ENCODE data around the gene SATB1. TPM values are rescaled to one million over a fixed set of nuclear protein-coding genes. Genes with fewer than 3 reads are reported as not detected.

The SATB1 gene
- total RNA-seq, 1 donor from 2014 or later, result 22.1 TPM

DNA sequence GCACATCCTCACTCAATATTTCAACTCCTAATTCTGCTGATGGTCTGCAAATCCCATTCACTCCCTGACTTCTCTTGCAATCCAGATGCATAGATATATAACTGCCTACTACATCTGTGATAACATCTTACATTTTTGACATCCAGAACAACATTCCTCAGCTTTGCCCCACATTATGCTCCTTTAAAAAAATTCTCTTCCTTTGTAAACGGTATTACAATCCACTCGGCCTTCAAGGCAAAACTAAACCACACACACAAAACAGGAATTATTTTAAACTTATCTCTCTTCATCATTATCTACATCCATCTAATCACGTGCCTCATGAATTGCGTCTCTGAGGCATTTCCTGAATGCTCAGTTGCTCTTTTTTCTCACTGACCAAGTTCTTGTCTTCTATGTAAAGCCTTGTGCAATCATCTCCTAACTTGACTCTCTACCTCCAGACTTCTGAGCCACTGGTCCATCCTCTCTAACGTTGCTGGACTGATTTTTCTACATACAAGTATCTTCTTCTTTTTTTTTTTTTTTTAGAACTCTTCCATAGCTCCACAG is 117.0 kb downstream of the SATB1 start:
- no peaks in the 10 kb centered on the region for H3K9me3 Mint-ChIP-seq
- no peaks in the 10 kb centered on the region for H3K36me3 Mint-ChIP-seq (ENCODE audit: low read depth)
- H3K27ac Mint-ChIP-seq (ENCODE audit: unreplicated experiment), result peak overlapping the region; percentile 46
- H3K27me3 Mint-ChIP-seq (ENCODE audit: low read depth), result no peaks in the 10 kb centered on the region
- DNase-seq (ENCODE audit: low read depth, low spot score), result no peak
- no peaks in the 10 kb centered on the region for H3K4me1 Mint-ChIP-seq
- TF ChIP-seq, protein P1, sequence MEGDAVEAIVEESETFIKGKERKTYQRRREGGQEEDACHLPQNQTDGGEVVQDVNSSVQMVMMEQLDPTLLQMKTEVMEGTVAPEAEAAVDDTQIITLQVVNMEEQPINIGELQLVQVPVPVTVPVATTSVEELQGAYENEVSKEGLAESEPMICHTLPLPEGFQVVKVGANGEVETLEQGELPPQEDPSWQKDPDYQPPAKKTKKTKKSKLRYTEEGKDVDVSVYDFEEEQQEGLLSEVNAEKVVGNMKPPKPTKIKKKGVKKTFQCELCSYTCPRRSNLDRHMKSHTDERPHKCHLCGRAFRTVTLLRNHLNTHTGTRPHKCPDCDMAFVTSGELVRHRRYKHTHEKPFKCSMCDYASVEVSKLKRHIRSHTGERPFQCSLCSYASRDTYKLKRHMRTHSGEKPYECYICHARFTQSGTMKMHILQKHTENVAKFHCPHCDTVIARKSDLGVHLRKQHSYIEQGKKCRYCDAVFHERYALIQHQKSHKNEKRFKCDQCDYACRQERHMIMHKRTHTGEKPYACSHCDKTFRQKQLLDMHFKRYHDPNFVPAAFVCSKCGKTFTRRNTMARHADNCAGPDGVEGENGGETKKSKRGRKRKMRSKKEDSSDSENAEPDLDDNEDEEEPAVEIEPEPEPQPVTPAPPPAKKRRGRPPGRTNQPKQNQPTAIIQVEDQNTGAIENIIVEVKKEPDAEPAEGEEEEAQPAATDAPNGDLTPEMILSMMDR (conservative IDR thresholded peaks at IDR 0.05), result no peak
- no peak overlapping the region for H3K4me3 Mint-ChIP-seq

DNA sequence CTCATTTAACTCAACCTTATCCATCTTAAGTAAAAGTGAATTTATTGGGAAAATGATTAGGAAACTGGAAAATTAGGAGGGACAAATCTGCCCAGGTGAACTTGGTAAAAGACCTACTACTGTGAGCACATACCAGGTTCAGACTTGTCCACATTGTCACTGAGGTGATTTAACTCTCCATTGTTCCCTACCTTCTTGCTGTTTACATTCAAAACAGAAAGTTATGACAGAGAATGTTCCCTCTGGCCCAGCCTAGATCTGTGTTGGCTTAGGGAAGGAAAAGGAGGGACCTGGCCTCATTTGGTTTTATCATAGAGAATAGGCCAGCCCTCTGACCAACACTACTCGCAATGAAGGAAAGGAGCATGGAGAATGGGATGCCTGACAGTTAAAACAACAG is 117.6 kb downstream of the SATB1 start:
- TF ChIP-seq, protein P1 (conservative IDR thresholded peaks at IDR 0.05), result no peak
- no peak for DNase-seq (ENCODE audit: low read depth, low spot score)
- Mint-ChIP-seq H3K4me3 (no peak overlapping the region), H3K9me3 (no peaks in the 10 kb centered on the region), H3K27me3 (ENCODE audit: low read depth) (no peaks in the 10 kb centered on the region), H3K4me1 (no peaks in the 10 kb centered on the region), H3K27ac (ENCODE audit: unreplicated experiment) (no peak overlapping the region), H3K36me3 (ENCODE audit: low read depth) (no peaks in the 10 kb centered on the region)

DNA sequence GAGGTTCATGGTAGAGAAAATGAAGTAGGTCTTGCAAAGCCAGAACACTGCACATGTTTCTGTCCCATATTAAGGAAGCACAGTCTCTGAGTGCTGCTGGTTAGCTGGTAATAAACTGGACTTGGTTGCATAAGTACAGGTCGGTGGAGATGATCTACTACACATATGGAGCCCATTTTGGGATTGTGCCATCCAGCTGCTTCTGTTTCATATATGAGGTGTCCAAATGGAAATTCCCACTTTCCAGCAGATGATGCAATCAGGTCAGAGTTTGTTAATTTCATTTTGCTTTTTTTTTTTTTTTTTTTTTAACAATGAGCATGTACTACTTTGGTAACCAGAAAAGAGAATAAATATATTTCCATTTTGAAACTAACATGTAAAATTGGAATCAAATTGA is 122.6 kb downstream of the SATB1 start:
- no peak overlapping the region for H3K4me3 Mint-ChIP-seq
- no peaks in the 10 kb centered on the region for H3K27me3 Mint-ChIP-seq (ENCODE audit: low read depth)
- H3K9me3 Mint-ChIP-seq, result peaks cover 10% of the 10 kb centered on the region
- no peak for DNase-seq (ENCODE audit: low read depth, low spot score)
- H3K4me1 Mint-ChIP-seq, result no peaks in the 10 kb centered on the region
- TF ChIP-seq, protein P1 (conservative IDR thresholded peaks at IDR 0.05), result no peak
- H3K27ac Mint-ChIP-seq (ENCODE audit: unreplicated experiment), result no peak overlapping the region
- peaks cover 10% of the 10 kb centered on the region for H3K36me3 Mint-ChIP-seq (ENCODE audit: low read depth)

DNA sequence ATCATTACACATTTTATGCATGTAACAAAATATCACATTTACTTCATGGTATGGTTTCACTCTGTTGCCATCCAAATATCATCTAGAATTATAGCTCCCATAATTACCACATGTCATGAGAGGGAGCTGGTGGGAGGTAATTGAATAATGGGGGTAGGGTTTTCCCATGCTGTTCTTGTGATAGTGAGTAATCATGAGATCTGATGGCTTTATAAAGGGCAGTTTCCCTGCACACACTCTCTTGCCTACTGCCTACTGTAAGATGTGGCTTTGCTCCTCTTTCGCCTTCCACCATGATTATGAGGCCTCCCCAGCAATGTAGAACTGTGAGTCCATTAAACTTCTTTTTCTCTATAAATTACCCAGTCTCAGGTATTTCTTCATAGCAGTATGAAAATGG is 123.4 kb downstream of the SATB1 start:
- Mint-ChIP-seq H3K9me3 (peaks cover 16% of the 10 kb centered on the region), H3K27me3 (ENCODE audit: low read depth) (no peaks in the 10 kb centered on the region), H3K4me3 (no peak overlapping the region), H3K4me1 (no peaks in the 10 kb centered on the region), H3K27ac (ENCODE audit: unreplicated experiment) (no peak overlapping the region), H3K36me3 (ENCODE audit: low read depth) (peaks cover 17% of the 10 kb centered on the region)
- TF ChIP-seq, protein P1 (conservative IDR thresholded peaks at IDR 0.05), result no peak
- no peak for DNase-seq (ENCODE audit: low read depth, low spot score)

DNA sequence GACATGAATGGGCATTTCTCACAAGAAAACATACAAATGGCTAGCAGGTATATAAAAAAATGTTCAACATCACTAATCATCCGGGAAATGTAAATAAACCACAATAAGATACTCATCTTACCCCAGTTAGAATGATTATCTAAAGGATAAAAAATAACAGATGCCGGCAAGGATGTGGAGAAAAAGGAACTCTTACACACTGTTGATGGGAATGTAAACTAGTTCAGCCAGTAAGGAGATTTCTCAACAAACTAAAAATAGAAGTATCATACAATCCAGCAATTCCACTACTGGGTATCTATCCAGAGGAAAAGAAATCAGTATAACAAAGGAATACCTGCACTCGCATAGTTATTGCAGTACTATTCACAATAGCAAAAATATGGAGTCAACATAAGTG is 124.2 kb downstream of the SATB1 start:
- Mint-ChIP-seq H3K4me3 (no peak overlapping the region), H3K27me3 (ENCODE audit: low read depth) (no peaks in the 10 kb centered on the region), H3K36me3 (ENCODE audit: low read depth) (peaks cover 20% of the 10 kb centered on the region), H3K27ac (ENCODE audit: unreplicated experiment) (no peak overlapping the region), H3K9me3 (peaks cover 20% of the 10 kb centered on the region), H3K4me1 (no peaks in the 10 kb centered on the region)
- TF ChIP-seq, protein P1 (conservative IDR thresholded peaks at IDR 0.05), result no peak
- DNase-seq (ENCODE audit: low read depth, low spot score), result no peak

All from neural crest cell (in vitro differentiated cells).